T follicular helper cell (primary cell): ENCODE results near the gene FANCC.

Source experiments
- DNase-seq: peaks from one replicate; pipeline ENCODE4 v3.0.0-alpha.2; 2020; ENCODE audit warnings: low read depth

FANCC gene

GRCh38 chr9:95143591-95144561 is 173.6 kb downstream of the FANCC start:
- no peak for DNase-seq

GRCh38 chr9:95142728-95143127 is 174.8 kb downstream of the FANCC start:
- DNase-seq = no peak

GRCh38 chr9:95142315-95142714 is 175.2 kb downstream of the FANCC start:
- no peak for DNase-seq

- DNase-seq = no peak
Measured at GRCh38 chr9:95140821-95141220, 176.7 kb downstream of the FANCC start.

- no peak for DNase-seq
Measured at GRCh38 chr9:95139126-95139525, 178.4 kb downstream of the FANCC start.

- DNase-seq = no peak
Measured at GRCh38 chr9:95138474-95138873, 179.0 kb downstream of the FANCC start.

- no peak for DNase-seq
Measured at GRCh38 chr9:95137587-95138145, 179.8 kb downstream of the FANCC start.

- no peak for DNase-seq
Measured at GRCh38 chr9:95135756-95136155, 181.8 kb downstream of the FANCC start.

GRCh38 chr9:95134457-95134881 is 183.0 kb downstream of the FANCC start:
- DNase-seq = no peak

GRCh38 chr9:95133325-95133705 is 184.2 kb downstream of the FANCC start:
- no peak for DNase-seq

- no peak for DNase-seq
Measured at GRCh38 chr9:95132366-95133324, 184.9 kb downstream of the FANCC start.

- DNase-seq = peak; percentile 22
Measured at GRCh38 chr9:95131023-95131943, 186.2 kb downstream of the FANCC start.

GRCh38 chr9:95130484-95130883 is 187.0 kb downstream of the FANCC start:
- DNase-seq = no peak

GRCh38 chr9:95129476-95130291 is 187.8 kb downstream of the FANCC start:
- no peak for DNase-seq

GRCh38 chr9:95128177-95128524 is 189.4 kb downstream of the FANCC start:
- no peak for DNase-seq

GRCh38 chr9:95127249-95128176 is 190.0 kb downstream of the FANCC start:
- peak; percentile 50 for DNase-seq

- no peak for DNase-seq
Measured at GRCh38 chr9:95126739-95127138, 190.8 kb downstream of the FANCC start.

- no peak for DNase-seq
Measured at GRCh38 chr9:95125652-95126051, 191.9 kb downstream of the FANCC start.
